Activated gamma-delta T cell treated with Interleukin-2 at 50 U/mL for 16 hours (primary cell): ENCODE results near the gene NINJ1.
A peak's percentile ranks its signal among the peaks of the same experiment; 100 is the strongest.

Experiments used
- DNase-seq: peaks from one replicate; pipeline ENCODE4 v3.0.0-alpha.2; 2020

Gene NINJ1

DNA sequence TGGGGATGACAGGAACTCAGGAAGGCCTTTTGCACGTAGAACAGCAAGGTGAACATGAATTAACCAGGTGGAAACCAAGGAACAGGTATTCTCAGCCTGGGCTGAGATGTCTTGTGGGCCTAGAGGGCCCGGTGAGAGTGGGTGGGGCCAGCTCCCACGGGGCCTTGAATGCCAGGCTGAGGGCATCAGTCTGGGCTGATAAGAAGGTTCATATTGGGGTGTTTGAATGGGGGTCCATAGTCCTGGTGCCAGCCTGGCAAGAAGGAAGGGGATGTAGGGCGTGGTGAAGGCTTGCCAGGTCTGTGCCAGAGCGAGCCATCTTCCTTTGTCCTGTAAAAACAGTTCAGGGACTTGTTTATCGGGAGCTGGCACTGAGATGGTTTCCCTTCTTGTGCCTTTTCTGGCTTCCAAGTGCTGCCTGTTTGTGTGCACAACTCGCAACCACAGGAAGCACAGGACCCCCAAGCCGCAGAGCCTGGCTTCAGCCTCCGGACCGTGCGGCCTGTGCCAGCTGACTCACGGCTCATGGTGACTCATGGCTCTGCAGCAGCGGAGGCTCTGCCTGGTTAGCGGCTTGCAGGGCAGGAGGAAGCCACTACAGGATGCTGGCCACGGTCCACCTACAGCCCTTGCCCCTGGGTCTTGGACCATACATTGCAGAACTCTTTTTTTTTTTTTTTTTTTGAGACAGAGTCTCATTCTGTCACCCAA lies 35.7 kb downstream of the NINJ1 start:
- DNase-seq = peak; percentile 73

- no peak for DNase-seq
These were observed 36.4 kb downstream of the NINJ1 start for GRCh38 chr9:93097511-93098201.

DNA sequence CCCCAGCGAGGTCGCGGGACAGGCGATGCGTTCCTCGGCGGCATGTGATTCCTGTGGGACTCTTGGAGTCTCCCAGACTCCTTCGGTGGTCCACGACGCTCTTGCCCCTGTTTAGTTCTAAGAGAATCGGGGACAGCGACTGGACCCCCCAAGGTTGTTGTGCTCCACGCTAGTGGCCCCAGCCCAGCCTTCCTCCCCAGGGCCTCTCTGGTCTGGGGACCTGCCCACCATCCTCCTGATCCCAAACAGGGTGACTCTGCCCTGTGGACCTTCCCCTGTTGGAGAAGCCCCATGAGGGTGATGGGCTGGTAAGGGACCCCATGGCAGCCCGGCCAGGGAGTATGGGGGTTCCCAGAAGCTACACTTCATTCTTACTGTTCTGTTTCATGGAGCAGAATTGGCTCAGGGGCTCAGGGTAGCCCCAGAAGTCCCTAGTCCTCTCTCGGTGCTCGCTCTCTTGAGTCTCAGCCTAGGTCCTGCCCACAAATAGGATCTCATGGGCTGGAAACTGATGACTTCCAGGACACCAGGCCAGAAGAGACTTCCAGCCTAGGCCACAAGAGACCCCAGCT lies 37.2 kb downstream of the NINJ1 start:
- no peak for DNase-seq

GRCh38 chr9:93096131-93096802 lies 37.8 kb downstream of the NINJ1 start, which contains the start of gene CARD19:
Gene CARD19 (plus strand): TSS chr9:93096217. CDS start chr9:93096346, 129 bp downstream.
- DNase-seq = peak; percentile 49

- peak; percentile 100 for DNase-seq
These were observed 38.6 kb downstream of the NINJ1 start for GRCh38 chr9:93095205-93096130.

DNA sequence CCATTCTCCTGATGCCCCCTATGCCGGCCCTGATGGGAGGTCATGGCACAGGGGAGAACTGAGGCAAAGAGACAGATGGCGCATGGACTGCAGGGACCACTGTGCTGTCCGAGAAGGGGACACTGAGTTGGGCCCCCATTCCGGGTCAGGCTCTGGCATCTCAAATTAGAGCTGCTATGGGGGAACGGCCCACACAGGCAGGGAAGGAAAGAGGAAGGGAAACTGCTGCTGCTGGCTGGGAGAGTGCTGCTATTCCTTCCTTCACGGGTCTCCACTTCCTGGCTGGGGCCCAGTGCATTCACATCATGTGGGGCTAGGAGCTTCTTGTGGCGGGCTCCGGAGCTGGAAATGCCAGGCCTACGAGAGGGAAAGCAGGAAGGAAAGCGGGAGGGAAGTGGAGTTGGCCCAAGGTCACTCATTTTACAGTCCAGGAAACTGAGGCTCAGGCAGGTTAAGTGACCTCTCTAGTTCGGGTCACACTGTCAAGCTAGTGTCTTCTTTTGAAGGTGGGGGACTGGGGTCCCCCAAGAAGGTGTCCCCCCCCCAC lies 39.3 kb downstream of the NINJ1 start:
- no peak for DNase-seq

DNA sequence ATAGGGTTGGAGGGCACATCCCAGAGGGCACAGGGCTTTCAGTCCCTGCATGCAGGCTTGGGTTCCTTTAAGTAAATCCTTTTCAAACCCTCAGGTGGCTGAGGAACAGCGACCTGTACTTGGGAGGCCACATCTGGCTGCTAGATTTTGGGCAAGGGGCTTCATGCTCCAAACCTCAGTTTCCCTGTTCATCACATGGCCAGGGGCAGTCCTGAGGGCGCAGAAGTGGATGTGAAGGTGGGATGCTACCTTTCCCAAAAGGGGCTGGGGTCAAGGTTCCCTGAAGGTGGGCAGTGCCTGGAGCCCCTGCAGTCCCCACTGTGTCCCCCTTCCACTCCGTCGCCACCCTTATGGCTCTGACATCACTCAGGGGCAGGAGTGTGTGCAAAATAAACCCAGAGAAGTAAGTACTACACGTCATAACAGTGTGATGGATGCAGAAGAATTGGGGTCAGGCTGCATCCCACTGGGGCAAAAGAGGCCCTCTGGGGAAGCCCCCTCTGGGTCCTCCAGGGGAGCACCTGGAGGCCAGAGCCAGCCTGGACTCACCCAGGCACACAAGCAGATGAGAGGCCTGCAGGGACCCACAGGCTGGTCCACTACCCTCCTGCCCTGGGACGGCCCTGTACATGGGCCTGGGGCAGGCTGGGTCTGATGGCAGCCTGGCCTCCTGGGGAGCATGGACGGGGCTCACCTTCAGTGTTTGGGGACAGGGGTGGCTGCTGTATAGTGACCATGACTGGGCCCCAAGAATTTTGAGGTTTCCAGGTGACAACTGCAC lies 40.0 kb downstream of the NINJ1 start:
- DNase-seq = no peak

GRCh38 chr9:93093127-93093876 lies 40.7 kb downstream of the NINJ1 start:
- DNase-seq = no peak

GRCh38 chr9:93092251-93092991 lies 41.6 kb downstream of the NINJ1 start:
- no peak for DNase-seq

GRCh38 chr9:93091453-93092081 lies 42.5 kb downstream of the NINJ1 start:
- DNase-seq = peak; percentile 39

DNA sequence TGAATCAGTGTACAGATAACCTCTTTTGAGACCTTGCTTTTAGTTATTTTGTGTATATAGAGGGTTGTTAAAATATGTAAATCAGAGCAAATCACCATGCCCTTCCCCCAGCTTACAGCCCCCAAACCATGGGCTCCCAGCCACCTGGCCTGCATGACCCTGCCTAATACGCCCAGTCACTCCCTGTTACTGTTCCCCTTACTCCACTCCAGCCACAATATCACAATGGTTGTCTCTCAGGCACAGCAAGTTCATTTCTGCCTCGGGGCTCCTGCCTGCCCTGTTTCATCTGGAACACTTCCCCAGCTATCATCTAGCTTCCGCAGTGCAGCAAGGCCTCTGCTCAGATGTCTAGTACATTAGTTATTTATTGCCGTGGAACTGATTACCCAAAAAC lies 43.0 kb downstream of the NINJ1 start:
- no peak for DNase-seq

- DNase-seq = no peak
These were observed 43.9 kb downstream of the NINJ1 start for GRCh38 chr9:93090091-93090655.

DNA sequence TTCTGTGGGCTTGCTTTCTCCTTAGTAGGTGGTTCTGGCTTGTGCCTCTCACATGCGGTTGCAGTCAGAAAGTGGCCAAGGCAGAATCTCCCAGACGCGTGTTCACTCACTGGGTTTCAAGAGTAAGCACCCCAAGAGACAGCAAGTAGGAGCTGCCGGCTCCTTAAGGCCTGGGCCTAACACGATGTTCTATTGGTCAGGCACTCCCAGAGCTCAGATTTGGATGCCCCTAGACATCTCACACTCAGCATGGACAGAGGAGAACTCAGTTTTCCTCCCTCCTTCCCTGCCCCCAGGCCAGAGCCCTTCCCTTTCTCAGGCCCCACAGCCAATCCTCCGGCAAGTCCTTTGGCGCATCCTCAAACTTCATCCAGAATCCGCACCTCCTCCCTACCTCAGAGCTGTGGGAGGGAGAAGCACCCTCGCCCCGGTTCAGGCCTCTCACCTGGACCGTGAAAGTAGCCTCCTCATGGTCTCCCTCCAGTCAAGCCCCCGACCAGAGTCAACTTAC lies 44.5 kb downstream of the NINJ1 start:
- DNase-seq = no peak

- no peak for DNase-seq
These were observed 45.0 kb downstream of the NINJ1 start for GRCh38 chr9:93089024-93089423.

GRCh38 chr9:93088656-93089015 lies 45.4 kb downstream of the NINJ1 start:
- no peak for DNase-seq

GRCh38 chr9:93087971-93088655 lies 45.9 kb downstream of the NINJ1 start:
- DNase-seq = no peak

- DNase-seq = no peak
These were observed 47.4 kb downstream of the NINJ1 start for GRCh38 chr9:93086447-93087224.
